C4-2B (cell line): Measurements from ENCODE around the gene ZSWIM4.

Source experiments
- ZFX ChIP-seq: fragments of 450-650 bp; IDR thresholded peaks from 2 replicates; pipeline ENCODE4 v1.6.1; 2017
- TF ChIP-seq, protein P1 (sequence below): fragments of 450-650 bp; conservative IDR thresholded peaks from 2 replicates; pipeline ENCODE4 v1.5.1; 2017; ENCODE audit warnings: mild to moderate bottlenecking

DNA sequence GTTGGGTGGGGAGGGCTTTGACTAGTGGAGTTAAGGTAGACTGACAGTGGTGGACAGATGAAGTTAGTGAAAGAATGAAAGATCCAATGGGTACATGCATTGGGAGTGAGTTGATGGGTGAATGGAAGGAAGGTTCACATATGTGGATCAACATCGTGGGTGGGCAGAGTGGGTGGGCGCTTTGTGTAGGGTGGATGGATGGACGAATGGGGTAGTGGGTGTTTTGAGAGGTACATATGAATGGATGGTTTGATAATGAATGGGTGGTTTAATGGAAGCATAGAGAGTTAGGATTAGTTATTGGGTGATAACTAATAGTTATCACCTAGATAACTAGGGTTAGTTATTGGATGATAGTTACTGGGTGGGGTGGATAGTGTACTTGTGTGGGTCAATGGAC is 11.5 kb downstream of the ZSWIM4 start:
- TF ChIP-seq, protein P1, sequence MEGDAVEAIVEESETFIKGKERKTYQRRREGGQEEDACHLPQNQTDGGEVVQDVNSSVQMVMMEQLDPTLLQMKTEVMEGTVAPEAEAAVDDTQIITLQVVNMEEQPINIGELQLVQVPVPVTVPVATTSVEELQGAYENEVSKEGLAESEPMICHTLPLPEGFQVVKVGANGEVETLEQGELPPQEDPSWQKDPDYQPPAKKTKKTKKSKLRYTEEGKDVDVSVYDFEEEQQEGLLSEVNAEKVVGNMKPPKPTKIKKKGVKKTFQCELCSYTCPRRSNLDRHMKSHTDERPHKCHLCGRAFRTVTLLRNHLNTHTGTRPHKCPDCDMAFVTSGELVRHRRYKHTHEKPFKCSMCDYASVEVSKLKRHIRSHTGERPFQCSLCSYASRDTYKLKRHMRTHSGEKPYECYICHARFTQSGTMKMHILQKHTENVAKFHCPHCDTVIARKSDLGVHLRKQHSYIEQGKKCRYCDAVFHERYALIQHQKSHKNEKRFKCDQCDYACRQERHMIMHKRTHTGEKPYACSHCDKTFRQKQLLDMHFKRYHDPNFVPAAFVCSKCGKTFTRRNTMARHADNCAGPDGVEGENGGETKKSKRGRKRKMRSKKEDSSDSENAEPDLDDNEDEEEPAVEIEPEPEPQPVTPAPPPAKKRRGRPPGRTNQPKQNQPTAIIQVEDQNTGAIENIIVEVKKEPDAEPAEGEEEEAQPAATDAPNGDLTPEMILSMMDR = no peak
- TF ChIP-seq ZFX = no peak
